ENCODE measurements around the gene B4GALT1. TPM values are rescaled to one million over a fixed set of nuclear protein-coding genes. Genes with fewer than 3 reads are reported as not detected.

Gene B4GALT1
- total and polyA plus RNA-seq, 2 of the 8 experiments (the other 6 are each of a cell fraction or from before 2014, with no cell fraction given) = 12.8 to 18.2 TPM

DNA sequence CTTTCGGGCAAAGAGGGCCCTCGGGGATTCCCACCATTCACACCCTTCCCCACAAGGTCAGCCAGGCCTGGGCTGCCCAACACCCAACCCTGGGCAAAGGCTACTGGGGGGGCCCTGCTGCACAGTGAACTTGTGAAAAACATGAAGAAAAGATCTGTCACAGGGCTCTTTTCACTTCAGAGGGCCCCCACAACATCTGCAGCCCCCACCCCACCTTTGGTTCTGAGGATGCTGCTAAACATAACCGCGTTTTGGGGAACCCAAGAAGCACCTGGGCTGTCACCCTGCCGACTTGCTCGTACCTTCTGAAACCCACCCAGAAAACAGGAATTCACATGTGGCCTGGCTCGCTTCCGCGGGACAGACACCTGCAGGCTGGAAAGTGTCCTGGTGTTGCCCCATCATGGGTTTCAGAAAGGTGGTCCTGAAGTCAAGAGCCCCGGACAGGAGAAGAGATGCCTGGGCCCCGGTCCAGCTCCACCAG, 29.3 kb downstream of the B4GALT1 start:
- no peak overlapping the region for H3K4me3 ChIP-seq (ENCODE audit: extremely low read depth in 1 of 4, insufficient read depth in 2 of 4, low read depth in 3 of 4, low read length in 4 of 4)
- FAIRE-seq (no peak), DNase-seq (ENCODE audit: low read depth in 1 of 2, low spot score in 2 of 2) (no peak)
- POLR2A ChIA-PET (ENCODE audit: partially characterized antibody) = no interaction called here
- no peak overlapping the region for H4K91ac ChIP-seq (replicated peaks; ENCODE audit: insufficient read length, low read length)
- no peaks in the 10 kb centered on the region for H3K36me3 ChIP-seq (ENCODE audit: control insufficient read depth in 2 of 4, insufficient read depth in 4 of 4, low read length in 3 of 4)
- peaks cover 0 to 5% (median 1%) of the 10 kb centered on the region in 4 experiments; a peak in 5 of 7 replicates for H3K4me1 ChIP-seq (replicated peaks in 1 of 4; ENCODE audit: control insufficient read depth in 3 of 4, insufficient read depth in 4 of 4, low read length in 3 of 4)
- H3K14ac ChIP-seq (ENCODE audit: insufficient read length) = no peak overlapping the region
- H2BK20ac ChIP-seq (ENCODE audit: low read length) = no peak overlapping the region
- H3K79me2 ChIP-seq (ENCODE audit: control insufficient read depth in 1 of 2, insufficient read depth in 2 of 2, low read length in 2 of 2) = no peaks in the 10 kb centered on the region; a peak in 1 of 4 replicates
- H3K79me1 ChIP-seq (ENCODE audit: low read depth, low read length) = peaks cover 2% of the 10 kb centered on the region; the same call in 1 of the 2 replicates
- no peaks in the 10 kb centered on the region for H3K9me3 ChIP-seq (ENCODE audit: insufficient read depth in 2 of 2, low read depth in 1 of 2, low read length in 1 of 2)
- no peak overlapping the region for H3K27ac ChIP-seq (ENCODE audit: low read depth, low read length)
- CTCF ChIA-PET (ENCODE audit: partially characterized antibody) = interaction anchor here (1.0 to 1.4 kb wide), 2 partner anchors 11 to 89 kb away, joined by 4 to 6 read pairs; no protein-coding TSS in a partner anchor
- WGBS, 2 experiments (ENCODE audit: extremely low coverage in 1 of 2, insufficient coverage in 1 of 2, insufficient read length in 1 of 2, insufficient replicate concordance in 2 of 2, low coverage in 1 of 2, low lambda C conversion rate in 2 of 2, missing lambda C conversion rate in 1 of 2) = 99% methylated on average over 11 of the region's 11 CpGs; no CpG with 5 or more reads in 1 of the 2 experiments
- H3K9ac ChIP-seq (replicated peaks in 1 of 4; ENCODE audit: extremely low read depth in 1 of 4, low read depth in 3 of 4, low read length in 3 of 4) = no peak overlapping the region
- no peak overlapping the region for H3K23ac ChIP-seq (ENCODE audit: insufficient read length)
- no peak overlapping the region for H2BK5ac ChIP-seq (ENCODE audit: low read depth, low read length)
- H3K23me2 ChIP-seq (ENCODE audit: low read depth, low read length) = no peaks in the 10 kb centered on the region
- no peak overlapping the region for H2BK12ac ChIP-seq (ENCODE audit: low read depth, low read length)
- H4K8ac ChIP-seq (ENCODE audit: extremely low read depth, insufficient read depth, low read length) = no peak overlapping the region; the same call in 1 of the 2 replicates
- no peak overlapping the region for H4K5ac ChIP-seq (ENCODE audit: insufficient read length, low read depth, low read length)
- H2AFZ ChIP-seq (ENCODE audit: low read length) = no peak overlapping the region
- TF ChIP-seq HDAC6 (IDR thresholded peaks at IDR 0.05; ENCODE audit: low read depth, low read length) (no peak), CHD1 (IDR thresholded peaks at IDR 0.05; ENCODE audit: low read depth, low read length) (no peak), TEAD4 (IDR thresholded peaks at IDR 0.05; ENCODE audit: low read depth, low read length) (no peak)
- no peak overlapping the region for H3K4me2 ChIP-seq (ENCODE audit: insufficient read depth in 1 of 2, low read depth in 2 of 2, low read length in 2 of 2)
- H4K20me1 ChIP-seq (replicated peaks in 1 of 2; ENCODE audit: control insufficient read depth in 1 of 2, insufficient read depth in 2 of 2, low read length in 2 of 2) = no peaks in the 10 kb centered on the region
- no peak overlapping the region for H3K18ac ChIP-seq (ENCODE audit: extremely low read depth, low read length)
- no peak overlapping the region for H2AK5ac ChIP-seq (ENCODE audit: low read depth, low read length)
- H3K27me3 ChIP-seq (replicated peaks in 1 of 4; ENCODE audit: control insufficient read depth in 3 of 4, extremely low read depth in 1 of 4, insufficient read depth in 3 of 4, low read length in 3 of 4) = no peaks in the 10 kb centered on the region
- no peak overlapping the region for H2BK120ac ChIP-seq (replicated peaks; ENCODE audit: low read depth, low read length)
- no peak overlapping the region for H2BK15ac ChIP-seq (ENCODE audit: low read length)
- no peak overlapping the region for H3K4ac ChIP-seq (replicated peaks; ENCODE audit: insufficient read length, low read depth, low read length)
- H3K56ac ChIP-seq (replicated peaks; ENCODE audit: insufficient read length, low read depth, low read length) = no peak overlapping the region
